NCI-H774 (cell line): ENCODE data around the gene EXD3.
"Not testable (repeated sequence)": the region's sequence is repeated elsewhere in the genome, so short reads cannot be mapped to it uniquely, and the experiment has no call there.

Experiments
- DNase-seq: peaks from one replicate; lab custom pipeline; 2025; lab: John Stamatoyannopoulos, UW

EXD3 gene

DNA sequence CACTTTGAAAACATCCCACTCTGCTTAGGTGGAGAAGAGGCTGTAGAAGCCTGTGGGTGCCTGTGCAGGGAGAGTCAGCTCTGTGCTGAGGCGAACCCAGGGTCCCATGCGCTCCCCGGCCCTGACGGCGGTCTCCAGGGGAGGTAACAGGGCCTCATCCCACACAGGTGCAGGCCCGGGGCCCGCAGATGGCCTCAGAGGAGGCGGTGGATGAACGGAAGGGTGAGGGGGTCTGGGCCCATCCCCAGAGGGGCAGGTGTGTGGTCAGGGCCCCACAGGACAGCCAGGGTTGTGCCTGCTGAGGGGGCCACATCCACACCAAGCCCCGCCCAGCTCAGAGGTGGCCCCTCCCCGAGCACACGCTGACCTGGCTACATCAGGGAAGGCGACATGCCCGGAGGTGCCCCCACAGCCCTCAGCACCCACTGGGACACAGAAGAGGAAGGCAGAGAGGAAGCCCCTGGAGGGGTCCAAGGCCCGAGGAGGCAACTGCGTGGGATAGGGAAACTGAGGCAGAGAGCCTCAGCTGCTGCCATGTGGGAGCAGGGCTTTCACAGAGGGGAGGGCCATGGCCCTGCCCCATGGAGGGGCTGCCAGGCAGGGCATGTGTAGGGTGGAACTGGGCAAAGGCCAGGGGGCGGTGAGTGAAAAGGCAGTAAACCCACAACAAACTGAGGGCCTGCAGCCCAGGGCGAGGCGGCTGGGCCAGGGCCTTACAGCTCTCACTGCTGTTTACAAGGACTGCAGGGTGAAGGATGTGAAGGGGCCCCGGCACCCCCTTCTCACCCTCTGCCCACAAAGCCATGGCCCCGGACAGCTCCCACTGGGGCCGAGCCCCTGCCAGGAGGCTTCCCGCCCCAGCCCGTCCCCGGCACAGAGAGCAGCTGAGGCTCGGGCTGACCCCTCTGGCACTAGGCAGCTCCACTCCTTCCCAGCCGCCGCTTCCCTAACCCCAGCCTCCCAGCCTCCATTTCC lies 29.5 kb downstream of the EXD3 start:
- DNase-seq: no peak

DNA sequence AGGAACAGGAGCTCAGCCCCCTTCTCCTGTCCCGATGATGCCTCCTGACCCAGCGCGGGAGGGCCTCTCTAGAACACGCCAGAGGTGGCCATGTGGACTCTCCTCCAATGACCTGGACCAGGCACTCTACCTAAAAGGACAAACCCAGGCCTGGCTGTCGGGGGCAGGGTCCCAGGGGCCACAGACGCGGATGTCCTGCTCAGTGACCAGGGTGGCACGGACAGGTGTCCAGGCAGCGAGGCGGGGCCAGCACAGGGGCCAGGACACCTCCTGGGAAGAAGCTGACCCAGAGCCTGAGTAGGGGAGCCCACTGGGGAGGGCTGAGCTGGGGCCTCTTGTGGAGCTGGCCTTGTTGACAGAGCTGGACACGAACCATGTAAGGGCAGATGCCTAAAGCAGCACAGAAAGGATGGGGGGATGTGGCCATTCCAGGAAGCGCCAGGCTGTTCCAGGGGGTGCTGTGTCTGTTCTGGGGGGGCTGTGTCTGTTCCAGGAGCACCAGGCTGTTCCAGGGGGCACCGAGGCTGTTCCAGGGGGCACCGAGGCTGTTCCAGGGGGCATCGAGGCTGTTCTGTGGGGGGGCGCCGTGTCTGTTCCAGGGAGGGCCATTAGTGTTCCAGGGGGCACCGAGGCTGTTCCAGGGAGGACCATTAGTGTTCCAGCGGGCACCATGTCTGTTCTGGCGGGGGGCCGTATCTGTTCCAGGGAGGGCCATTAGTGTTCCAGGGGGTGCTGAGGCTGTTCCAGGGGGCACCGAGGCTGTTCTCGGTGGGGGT lies 30.5 kb downstream of the EXD3 start:
- DNase-seq: no peak

DNA sequence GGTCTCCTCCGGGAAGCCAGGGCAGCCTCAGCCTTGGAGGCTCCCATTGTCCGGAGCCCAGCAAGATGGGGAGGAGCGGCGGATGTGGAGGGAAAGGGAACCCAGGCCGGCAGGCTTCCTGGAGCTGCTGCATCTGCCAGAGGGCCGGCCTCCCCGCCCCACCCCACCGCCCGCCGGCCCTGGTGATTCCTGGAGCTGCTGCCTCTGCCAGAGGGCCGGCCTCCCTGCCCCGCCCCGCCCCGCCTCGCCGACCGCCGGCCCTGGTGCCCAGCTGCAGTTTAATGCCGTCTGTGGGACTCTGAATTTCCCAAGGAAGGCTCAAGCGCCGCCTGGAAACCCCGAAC lies 31.6 kb downstream of the EXD3 start:
- no peak for DNase-seq

- no peak for DNase-seq
These were observed 32.2 kb downstream of the EXD3 start for GRCh38 chr9:137390553-137391410.

DNA sequence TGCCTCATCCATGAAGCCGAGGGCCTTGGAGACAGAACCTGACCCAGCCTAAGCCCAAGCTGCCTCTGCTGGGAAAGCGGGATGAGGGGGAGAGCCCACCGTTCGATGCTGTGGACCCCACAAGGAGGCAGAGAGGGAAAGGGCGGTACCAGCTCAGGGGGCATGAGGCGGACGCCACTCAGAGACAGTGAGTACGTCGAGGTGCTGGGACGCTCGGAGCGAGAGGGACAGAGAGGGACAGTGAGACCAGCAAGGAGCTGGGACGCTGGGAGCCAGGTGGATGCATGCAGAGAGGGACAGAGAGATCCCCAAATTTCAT lies 33.6 kb downstream of the EXD3 start:
- DNase-seq: no peak

GRCh38 chr9:137388589-137389427 lies 34.2 kb downstream of the EXD3 start:
- DNase-seq: no peak

DNA sequence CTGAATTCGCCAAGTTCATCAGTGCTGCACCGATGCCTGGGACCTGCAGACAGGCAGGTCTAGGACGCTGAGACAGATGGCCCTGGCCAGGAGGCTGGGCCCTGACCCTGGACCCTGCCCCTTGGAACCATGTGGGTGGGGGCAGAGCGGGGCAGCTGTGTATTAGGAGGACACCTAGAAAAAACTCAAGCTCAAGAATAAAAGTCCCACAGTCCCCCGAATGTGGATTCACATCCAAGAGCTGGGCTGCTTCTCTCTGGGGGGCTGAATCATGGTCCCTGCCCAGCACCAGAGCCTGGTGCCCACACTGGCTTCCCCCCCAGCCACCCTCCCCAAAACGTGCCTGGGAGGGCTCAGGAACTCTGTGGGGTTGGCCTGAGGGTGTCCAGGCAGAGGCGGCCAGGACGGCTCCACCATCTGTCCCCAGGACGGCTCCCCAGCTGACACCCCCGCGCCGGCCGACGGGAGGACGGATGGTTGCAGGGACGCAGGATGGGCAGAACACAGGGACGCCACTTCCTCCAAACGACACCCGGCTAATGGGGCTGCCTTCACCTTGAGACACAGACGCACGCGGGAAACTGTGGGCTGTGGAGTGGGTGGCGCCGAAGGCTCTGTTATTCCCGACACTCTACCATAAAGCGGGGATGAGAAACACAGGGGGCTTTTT lies 34.9 kb downstream of the EXD3 start:
- no peak for DNase-seq

DNA sequence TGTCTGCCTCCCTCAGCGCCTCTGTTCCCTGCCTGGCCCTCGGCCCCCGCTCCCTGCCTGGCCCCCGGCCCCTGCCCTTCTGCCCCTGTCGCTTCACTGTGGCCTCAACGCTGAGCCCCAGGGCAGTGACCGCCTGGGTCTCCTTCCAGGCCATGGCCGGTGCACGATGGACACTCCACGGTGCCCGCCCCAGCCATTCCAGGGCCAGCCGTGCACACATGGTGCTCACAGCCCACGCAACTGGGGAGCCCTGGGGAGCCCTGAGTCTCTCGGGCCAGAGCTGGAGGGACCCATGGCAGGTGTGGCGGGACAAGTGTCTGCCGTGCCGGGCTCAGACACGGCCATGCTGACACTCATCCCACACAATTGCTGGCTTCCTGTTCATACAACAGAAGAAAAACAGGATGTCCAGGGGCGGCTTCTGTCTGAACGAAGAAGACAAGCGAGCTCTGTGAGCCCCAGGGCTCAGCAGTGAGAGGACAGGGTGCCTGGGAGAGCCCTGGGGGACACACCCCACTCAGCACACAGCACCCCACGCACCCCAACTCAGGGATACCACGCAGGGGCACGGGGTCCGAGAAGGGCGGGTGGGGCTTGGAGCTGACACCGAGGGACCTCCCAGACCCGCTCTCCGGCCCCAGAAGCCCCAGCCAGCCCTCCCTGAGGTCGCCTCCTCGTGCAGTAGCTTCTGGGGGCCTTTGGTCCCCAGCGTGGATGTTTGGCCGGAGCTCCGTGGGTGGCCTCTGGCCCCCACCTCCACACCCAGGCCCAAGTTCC lies 35.7 kb downstream of the EXD3 start:
- DNase-seq: no peak

- DNase-seq: not testable (repeated sequence)
These were observed 36.4 kb downstream of the EXD3 start for GRCh38 chr9:137386507-137387113.

DNA sequence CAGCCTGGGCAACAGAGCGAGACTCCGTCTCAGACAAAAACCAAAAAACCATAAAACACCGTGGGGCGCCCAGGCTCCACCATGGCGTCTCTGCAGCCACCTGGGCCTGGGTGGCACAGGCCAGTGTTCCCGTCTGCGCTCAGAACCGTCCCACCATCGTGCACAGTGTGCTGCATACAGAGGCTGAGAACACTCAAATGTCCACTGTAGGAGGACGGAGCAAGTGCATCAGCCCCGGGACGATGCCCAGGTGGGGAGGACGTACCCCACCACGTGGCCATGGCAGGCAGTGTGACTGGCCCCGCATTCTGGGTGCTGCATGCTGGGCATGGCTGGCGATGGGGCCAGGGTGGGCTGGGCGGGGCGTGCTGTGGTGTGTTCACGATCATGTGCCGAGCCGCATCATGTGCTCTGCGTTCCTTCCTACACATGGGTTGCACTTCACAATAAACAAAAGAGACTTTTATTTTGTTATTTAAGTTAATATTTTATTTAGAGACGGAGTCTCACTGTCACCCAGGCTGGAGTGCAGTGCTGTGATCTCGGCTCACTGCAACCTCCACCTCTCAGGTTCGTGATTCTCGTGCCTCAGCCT lies 37.8 kb downstream of the EXD3 start:
- DNase-seq: no peak

GRCh38 chr9:137383784-137384756 lies 38.9 kb downstream of the EXD3 start:
- no peak for DNase-seq

DNA sequence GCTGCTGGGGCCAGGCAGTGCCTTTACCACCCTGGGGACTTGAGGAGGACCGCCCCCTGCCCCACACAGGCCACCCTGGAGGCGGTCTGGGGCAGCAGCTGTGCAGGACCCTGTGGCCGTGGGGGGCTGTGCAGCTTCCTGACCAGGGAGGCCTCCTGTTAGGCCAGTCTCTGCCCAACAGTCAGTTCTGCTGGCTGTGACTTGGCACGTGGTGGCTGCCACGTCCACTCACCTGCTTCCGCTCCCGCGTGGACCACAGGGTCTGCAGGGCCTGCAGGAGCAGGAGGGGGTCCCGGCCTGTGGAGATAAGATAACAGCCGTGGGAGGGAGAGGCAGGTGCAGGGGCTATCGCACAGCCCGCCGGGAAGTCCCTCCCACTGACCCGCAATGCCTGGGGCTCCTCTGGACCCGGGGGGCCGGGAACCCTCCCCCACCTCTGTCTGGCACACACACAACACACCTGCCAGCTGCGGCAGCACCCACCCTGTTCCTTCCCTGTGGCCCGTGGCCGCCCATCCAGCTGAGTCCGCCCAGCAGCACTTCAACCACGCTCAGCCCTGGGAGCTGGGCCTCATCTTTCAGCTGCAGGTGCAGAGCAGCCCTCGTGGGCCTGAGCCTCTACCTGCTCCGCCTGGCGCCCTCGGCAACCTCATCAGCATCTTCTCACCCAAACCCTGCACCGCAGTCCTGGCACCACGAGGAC lies 39.7 kb downstream of the EXD3 start:
- no peak for DNase-seq

DNA sequence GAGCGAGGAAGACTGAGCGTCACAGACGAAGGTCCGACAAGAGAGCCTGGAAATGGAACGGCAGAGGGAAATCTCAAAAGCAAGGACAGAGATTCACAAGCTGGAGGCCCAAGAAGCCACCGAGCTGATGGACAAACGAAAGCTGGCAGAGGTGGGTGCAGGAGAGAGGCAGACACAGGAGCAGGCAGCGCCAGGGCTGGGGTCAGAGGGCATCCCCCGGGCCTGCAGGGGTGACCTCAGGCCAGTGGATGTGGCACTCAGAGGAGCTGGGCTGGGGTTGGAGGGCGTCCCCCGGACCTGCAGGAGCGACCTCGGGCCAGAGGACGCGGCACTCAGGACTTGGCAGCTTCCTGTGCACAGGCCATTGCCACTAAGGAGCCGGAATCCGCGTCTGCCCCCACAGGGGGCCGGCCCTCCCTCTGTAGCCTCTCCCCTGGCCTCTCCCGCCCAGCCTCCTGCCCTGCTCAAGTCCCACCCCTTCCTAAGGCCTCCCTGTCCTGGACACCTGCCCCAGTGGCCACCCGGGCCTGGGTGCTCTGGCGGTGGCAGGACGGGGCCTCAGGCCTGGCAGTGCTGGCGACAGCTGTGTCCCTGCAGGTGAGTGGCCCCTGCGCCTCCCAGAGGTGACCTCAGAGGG lies 40.4 kb downstream of the EXD3 start:
- DNase-seq: no peak

GRCh38 chr9:137381501-137382443 lies 41.2 kb downstream of the EXD3 start:
- DNase-seq: no peak

GRCh38 chr9:137380606-137381005 lies 42.4 kb downstream of the EXD3 start:
- no peak for DNase-seq

DNA sequence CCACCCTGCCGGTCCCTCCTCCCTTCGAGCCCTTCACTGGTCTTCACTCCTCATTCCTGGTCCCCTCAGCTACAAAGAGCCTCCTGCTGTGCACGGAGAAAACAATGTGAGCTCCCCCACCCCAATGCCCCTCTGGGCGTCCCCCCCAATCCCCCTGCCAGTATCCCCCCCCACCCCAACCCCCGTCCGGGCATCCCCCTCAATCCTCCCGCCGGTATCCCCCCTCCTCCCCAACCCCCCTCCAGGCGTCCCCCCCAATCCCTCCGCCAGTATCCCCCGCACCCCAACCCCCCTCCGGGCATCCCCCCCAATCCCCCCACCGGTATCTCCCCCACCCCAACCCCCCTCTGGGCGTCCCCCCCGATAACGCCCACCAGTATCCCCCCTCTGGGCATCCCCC lies 42.8 kb downstream of the EXD3 start:
- DNase-seq: no peak
